Transverse colon (tissue), 3 donors: ENCODE measurements around the gene LLCFC1.

Source experiments
- POLR2A ChIP-seq: fragments of 450-650 bp; IDR thresholded peaks from one replicate; pipeline ENCODE4 v1.6.1; 2016; ENCODE audit warnings: antibody characterized with exemption, mild to moderate bottlenecking, moderate library complexity
- POLR2AphosphoS5 ChIP-seq, 3 donors: sonication (generic); formaldehyde crosslinking; IDR thresholded peaks; one replicate each; pipeline ENCODE4 v1.6.1; 2016; ENCODE audit warnings: antibody characterized with exemption in 3 of 3

DNA sequence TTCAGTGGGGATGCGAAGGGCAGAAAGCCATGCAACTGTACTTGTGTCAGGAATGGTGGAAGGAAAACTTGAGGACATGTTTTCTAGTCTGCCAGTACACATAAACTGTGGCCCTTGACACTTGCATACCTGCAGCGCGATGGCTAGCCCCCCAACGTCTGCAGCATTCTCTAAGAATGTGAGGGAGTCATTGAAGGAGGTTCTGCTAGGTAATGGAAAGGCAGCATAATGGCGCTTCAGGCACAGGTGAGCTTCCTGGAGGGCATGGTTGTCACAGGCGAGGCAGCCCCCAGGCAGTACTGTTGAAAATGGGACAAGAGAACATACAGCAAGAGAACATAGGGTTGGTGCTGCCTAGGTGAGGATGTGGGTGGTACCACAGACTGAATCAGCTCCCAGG is 3.5 kb downstream of the LLCFC1 start:
- TF ChIP-seq POLR2AphosphoS5 (IDR thresholded peaks at IDR 0.05) (no peak), POLR2A (no peak)
